ENCODE results near the gene ZNF709. TPM values are rescaled to one million over a fixed set of nuclear protein-coding genes. Genes with fewer than 3 reads are reported as not detected.

Gene ZNF709
- total RNA-seq, 4 donors from 2014 or later = 3.1 to 3.6 (median 3.3) TPM

DNA sequence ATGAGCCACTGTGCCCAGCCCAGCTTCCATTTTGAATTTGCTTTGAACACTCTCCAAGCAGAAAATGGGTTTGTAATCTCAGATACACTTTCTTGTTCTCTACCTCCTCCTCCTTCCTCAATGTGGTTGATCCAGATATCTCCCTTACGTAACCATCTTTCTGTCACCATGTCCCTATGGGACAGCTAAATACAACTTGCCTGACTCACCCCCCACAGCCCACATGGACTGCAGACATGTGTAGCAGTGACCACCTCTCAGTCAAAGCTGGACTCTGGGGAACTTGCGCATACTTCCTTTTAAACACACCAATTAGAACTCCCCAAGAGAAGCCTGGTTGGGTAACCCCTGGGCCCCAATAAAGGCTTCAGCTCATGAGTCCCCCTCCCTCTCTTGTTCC, 72.7 kb downstream of the ZNF709 start:
- Histone ChIP-seq H3K9me3 (peaks cover 0 to 6% (median 0%) of the 10 kb centered on the region in 3 donors), H3K4me3 (no peak overlapping the region), H3K36me3 (peaks cover 0 to under 1% of the 10 kb centered on the region in 2 donors), H3K27me3 (no peaks in the 10 kb centered on the region), H3K27ac (no peak overlapping the region), H3K4me1 (no peaks in the 10 kb centered on the region)
- no peak for TF ChIP-seq POLR2A (IDR thresholded peaks at IDR 0.05)
- no peak for TF ChIP-seq EP300 (IDR thresholded peaks at IDR 0.05)
- TF ChIP-seq POLR2AphosphoS5 (IDR thresholded peaks at IDR 0.05) = no peak
- TF ChIP-seq, protein P1, sequence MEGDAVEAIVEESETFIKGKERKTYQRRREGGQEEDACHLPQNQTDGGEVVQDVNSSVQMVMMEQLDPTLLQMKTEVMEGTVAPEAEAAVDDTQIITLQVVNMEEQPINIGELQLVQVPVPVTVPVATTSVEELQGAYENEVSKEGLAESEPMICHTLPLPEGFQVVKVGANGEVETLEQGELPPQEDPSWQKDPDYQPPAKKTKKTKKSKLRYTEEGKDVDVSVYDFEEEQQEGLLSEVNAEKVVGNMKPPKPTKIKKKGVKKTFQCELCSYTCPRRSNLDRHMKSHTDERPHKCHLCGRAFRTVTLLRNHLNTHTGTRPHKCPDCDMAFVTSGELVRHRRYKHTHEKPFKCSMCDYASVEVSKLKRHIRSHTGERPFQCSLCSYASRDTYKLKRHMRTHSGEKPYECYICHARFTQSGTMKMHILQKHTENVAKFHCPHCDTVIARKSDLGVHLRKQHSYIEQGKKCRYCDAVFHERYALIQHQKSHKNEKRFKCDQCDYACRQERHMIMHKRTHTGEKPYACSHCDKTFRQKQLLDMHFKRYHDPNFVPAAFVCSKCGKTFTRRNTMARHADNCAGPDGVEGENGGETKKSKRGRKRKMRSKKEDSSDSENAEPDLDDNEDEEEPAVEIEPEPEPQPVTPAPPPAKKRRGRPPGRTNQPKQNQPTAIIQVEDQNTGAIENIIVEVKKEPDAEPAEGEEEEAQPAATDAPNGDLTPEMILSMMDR (IDR thresholded peaks at IDR 0.05) = no peak
- ATAC-seq = no peak
- WGBS, 2 donors (ENCODE audit: low coverage in 1 of 2) = 94% methylated on average over 2 of the region's 2 CpGs

Small RNA genes lying within 50 kb of the gene (small RNA-seq; reads per million reads assigned to genes)
- gene MTCO1P27 (0 reads per million in 4 donors), gene PPIAP20 (0 reads per million in 4 donors)

Other genes with a start within 250 kb of the ZNF709 start
- gene ZNF44, start 189.9 kb downstream of the ZNF709 start, total RNA-seq = 10 to 100 TPM; 10.1 to 14.6 (median 11.3) TPM
- 1 to 10 TPM; 1.6 to 7.6 (median 5.5) TPM for gene ZNF563, start 151.2 kb downstream of the ZNF709 start, total RNA-seq
- gene ZNF442, start 119.1 kb downstream of the ZNF709 start, total RNA-seq = 1 to 10 TPM; 2.3 to 6.7 (median 4.8) TPM
- 1 to 10 TPM; 3.9 to 7.8 (median 4.7) TPM for gene ZNF799, start 83.5 kb downstream of the ZNF709 start, total RNA-seq
- 1 to 10 TPM; 3.1 to 9.2 (median 5.2) TPM for gene ZNF443, start 43.8 kb downstream of the ZNF709 start, total RNA-seq
- 10 to 100 TPM in 3 of 4 donors, 1 to 10 TPM in 1; 6.8 to 14.6 (median 13.8) TPM for gene ZNF564, start 66.7 kb upstream of the ZNF709 start, total RNA-seq
- gene ZNF490, start 126.0 kb upstream of the ZNF709 start, total RNA-seq = 1 to 10 TPM; 5.1 to 8.6 (median 6.7) TPM
- 10 to 100 TPM; 16.7 to 29.7 (median 20.4) TPM for gene ZNF791, start 126.1 kb upstream of the ZNF709 start, total RNA-seq
- 10 to 100 TPM; 61.3 to 98.1 (median 70.8) TPM for gene MAN2B1, start 181.9 kb upstream of the ZNF709 start, total RNA-seq
- gene WDR83, start 182.0 kb upstream of the ZNF709 start, total RNA-seq = 10 to 100 TPM in 3 of 4 donors, 1 to 10 TPM in 1; 8.8 to 19.8 (median 15.5) TPM
- gene DHPS, start 197.1 kb upstream of the ZNF709 start, total RNA-seq = 100 to 1,000 TPM in 1 of 4 donors, 10 to 100 TPM in 3; 77.3 to 122 (median 92.1) TPM
- gene GNG14, start 203.2 kb upstream of the ZNF709 start, total RNA-seq = not detected
- gene FBXW9, start 211.8 kb upstream of the ZNF709 start, total RNA-seq = 1 to 10 TPM; 3.8 to 7.5 (median 4.1) TPM
- gene TNPO2, start 239.1 kb upstream of the ZNF709 start, total RNA-seq = 10 to 100 TPM; 52.0 to 89.2 (median 76.1) TPM
- 100 to 1,000 TPM; 364 to 432 (median 398) TPM for gene TRIR, start 249.9 kb upstream of the ZNF709 start, total RNA-seq

All from gastroesophageal sphincter (tissue), 4 donors.